A549 (cell line): ENCODE results near the gene SORCS1.

Source experiments
- CEBPB ChIP-seq, 2 experiments: fragments of >200 bp in 1 of 2; sonication (Bioruptor Twin) in 1 of 2; formaldehyde crosslinking in 1 of 2; IDR thresholded peaks; 2 replicates each; pipeline ENCODE4 v1.6.1; 2012 to 2016
- CTCF ChIP-seq: fragments of >200 bp; sonication (Bioruptor Twin); formaldehyde crosslinking; IDR thresholded peaks from 3 replicates; pipeline ENCODE4 v1.5.1; 2016
- EHMT2 ChIP-seq: fragments of 200-600 bp; sonication (generic); IDR thresholded peaks from 2 replicates; pipeline ENCODE4 v1.6.1; 2016; ENCODE audit warnings: antibody characterized with exemption, low read depth, mild to moderate bottlenecking, moderate library complexity
- HDAC2 ChIP-seq: fragments of 200-600 bp; sonication (generic); IDR thresholded peaks from 2 replicates; pipeline ENCODE4 v1.6.1; 2016
- HMGXB4 ChIP-seq: fragments of 250-450 bp; sonication (Bioruptor Pico); IDR thresholded peaks from 2 replicates; pipeline ENCODE4 v1.5.0; 2021; ENCODE audit warnings: mild to moderate bottlenecking, moderate library complexity, borderline replicate concordance
- JUNB ChIP-seq: fragments of >200 bp; sonication (Bioruptor Twin); formaldehyde crosslinking; IDR thresholded peaks from 2 replicates; pipeline ENCODE4 v1.6.1; 2016
- KDM1A ChIP-seq: fragments of 200-600 bp; sonication (generic); IDR thresholded peaks from 2 replicates; pipeline ENCODE4 v1.6.1; 2016; ENCODE audit warnings: low read depth, mild to moderate bottlenecking
- MAFK ChIP-seq: fragments of 450-650 bp; IDR thresholded peaks from 2 replicates; pipeline ENCODE4 v1.6.1; 2014; ENCODE audit not compliant: partially characterized antibody
- POLR2A ChIP-seq: IDR thresholded peaks from 2 replicates; pipeline ENCODE4 v1.6.1; 2012; ENCODE audit warnings: mild to moderate bottlenecking, low read length
- RAD21 ChIP-seq, 2 experiments: fragments of >200 bp in 1 of 2; sonication (Bioruptor Twin) in 1 of 2; formaldehyde crosslinking in 1 of 2; IDR thresholded peaks in 1 of 2; conservative IDR thresholded peaks in 1 of 2; 2 replicates in 1 of 2; 3 replicates in 1 of 2; pipeline ENCODE4 v1.6.1; 2012 to 2018; ENCODE audit warnings: inconsistent platforms in 1 of 2
- SMC3 ChIP-seq: fragments of >200 bp; sonication (Bioruptor Twin); formaldehyde crosslinking; IDR thresholded peaks from 3 replicates; pipeline ENCODE4 v1.6.1; 2018; ENCODE audit warnings: inconsistent platforms
- USF2 ChIP-seq: fragments of 450-650 bp; IDR thresholded peaks from 2 replicates; pipeline ENCODE4 v1.6.1; 2014; ENCODE audit warnings: antibody characterized with exemption
- ZFP36 ChIP-seq: fragments of 450-650 bp; IDR thresholded peaks from 2 replicates; pipeline ENCODE4 v1.6.1; 2014; ENCODE audit warnings: borderline replicate concordance; ENCODE audit not compliant: partially characterized antibody

- TF ChIP-seq CTCF (no peak), SMC3 (no peak), ZFP36 (no peak), RAD21 (conservative IDR thresholded peaks at IDR 0.05 in 1 of 2, IDR thresholded peaks at IDR 0.05 in 1 of 2) (no peak), HDAC2 (no peak), MAFK (no peak), HMGXB4 (CRISPR knock-in tag) (no peak), USF2 (no peak), JUNB (no peak), EHMT2 (no peak), CEBPB (IDR thresholded peaks at IDR 0.05) (no peak), POLR2A (no peak), KDM1A (no peak)
Measured at GRCh38 chr10:106947643-106948042, 216.9 kb downstream of the SORCS1 start.
